ELF-1 (cell line): ENCODE measurements around the gene IL10RA.
"Not testable (repeated sequence)": the region's sequence is repeated elsewhere in the genome, so short reads cannot be mapped to it uniquely, and the experiment has no call there.

Experiments used
- DNase-seq: peaks from one replicate; pipeline ENCODE4 v3.0.0-alpha.2; 2016; ENCODE audit warnings: low read depth, low spot score

Gene IL10RA

DNA sequence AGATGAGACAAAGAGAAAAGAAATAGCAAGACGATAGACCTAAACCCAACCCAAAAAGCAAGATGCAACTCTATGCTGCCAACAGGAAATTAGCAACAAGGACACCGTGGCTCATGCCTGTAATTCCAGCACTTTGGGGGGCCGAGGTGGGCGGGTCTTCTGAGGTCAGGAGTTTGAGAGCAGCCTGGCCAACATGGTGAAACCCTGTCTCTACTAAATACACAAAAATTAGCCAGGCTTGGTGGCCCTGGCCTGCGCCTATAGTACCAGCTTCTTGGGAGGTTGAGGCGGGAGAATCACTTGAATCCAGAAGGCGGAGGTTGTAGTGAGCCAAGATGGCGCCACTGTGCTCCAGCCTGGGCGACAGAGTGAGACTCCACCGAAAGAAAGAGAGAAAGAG, 24.3 kb upstream of the IL10RA start:
- DNase-seq: no peak

GRCh38 chr11:117962826-117963225, 23.4 kb upstream of the IL10RA start:
- no peak for DNase-seq

DNA sequence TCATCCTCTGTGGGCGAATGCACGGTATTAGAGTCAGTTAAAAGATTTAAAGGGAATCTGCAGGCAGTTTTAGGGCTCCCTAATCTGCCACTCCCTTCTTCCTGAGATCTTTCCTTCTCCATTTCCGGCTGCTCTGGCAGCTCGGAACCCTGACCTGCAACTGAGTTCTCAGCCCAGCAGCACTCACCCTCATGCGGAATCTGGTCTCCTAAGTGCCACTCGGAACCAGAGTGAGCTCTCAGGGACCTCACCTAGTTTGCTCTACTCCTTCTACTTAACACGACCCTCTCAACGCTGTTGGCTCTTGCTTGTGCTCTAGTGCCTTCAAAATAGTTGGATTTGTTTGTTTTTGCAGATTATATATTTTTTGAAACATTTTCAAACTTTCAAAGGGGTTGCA, 19.3 kb upstream of the IL10RA start:
- no peak for DNase-seq

DNA sequence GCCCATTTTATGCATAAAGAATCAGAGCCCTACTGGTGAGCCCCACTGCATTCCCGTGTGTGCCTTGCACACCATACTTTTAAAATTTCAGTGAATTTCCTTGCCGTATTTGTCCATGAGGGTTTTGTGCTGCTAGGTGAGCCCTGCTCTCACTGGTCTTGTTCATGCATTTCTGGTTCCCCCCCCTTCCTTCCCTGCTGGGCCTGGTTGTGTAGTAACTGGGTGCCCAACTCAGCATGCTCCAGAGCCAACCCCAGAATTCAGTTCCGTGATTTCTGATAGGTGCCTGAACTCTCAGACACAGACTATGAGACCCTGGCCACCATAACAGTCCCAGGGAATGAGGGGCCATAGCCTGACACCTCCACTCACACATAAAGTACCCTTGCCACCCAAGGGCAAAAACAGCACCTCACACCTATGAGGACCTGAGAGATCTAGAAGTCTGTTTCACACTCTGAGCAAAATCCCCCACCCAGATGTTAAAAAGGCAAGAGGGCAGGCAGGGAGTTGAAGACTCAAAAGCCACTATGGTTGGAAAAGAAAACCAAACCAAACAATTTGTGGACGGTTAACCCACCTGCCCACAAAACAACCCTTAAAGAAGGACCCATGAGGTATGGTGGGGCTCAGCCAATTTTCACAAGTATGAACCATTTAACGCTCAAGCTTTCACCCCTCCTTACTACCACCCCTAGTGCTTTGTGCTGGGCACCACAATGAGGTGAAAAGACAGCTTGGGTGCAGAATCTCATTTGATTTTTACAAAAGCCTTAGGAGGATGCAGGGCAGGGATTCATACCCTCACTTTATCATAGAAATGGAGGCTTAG, 16.8 kb upstream of the IL10RA start:
- no peak for DNase-seq

DNA sequence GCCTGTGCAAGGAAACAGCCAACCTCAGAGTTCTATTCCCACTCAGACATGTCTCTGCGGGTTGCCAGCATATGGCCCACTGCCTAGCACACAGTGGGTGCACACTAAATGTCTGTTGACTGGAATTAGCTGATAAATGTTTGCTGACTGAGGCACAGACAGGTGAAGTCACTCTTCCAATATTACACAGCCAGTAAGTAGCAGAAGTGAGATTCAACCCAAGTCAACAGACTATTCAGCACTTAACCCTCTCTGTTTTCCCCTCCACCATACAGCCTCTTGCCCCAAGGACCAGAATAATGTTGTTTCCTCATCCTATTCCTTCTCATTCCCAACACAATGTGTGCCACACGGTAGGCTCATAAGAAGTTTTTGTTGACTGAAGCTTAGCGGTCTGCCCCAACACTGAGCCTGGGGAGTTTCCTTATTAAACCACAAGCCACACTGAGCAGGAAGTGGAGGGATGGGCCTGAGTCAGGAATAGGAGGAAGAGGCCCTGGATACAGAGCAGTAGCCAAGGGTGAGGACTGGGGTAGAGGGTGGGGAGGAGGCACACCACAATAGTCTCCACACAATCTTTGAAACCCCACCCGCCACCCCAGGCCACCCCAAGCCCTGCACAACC, 15.7 kb upstream of the IL10RA start:
- DNase-seq: no peak

GRCh38 chr11:117972044-117972443, 14.2 kb upstream of the IL10RA start:
- DNase-seq: no peak

DNA sequence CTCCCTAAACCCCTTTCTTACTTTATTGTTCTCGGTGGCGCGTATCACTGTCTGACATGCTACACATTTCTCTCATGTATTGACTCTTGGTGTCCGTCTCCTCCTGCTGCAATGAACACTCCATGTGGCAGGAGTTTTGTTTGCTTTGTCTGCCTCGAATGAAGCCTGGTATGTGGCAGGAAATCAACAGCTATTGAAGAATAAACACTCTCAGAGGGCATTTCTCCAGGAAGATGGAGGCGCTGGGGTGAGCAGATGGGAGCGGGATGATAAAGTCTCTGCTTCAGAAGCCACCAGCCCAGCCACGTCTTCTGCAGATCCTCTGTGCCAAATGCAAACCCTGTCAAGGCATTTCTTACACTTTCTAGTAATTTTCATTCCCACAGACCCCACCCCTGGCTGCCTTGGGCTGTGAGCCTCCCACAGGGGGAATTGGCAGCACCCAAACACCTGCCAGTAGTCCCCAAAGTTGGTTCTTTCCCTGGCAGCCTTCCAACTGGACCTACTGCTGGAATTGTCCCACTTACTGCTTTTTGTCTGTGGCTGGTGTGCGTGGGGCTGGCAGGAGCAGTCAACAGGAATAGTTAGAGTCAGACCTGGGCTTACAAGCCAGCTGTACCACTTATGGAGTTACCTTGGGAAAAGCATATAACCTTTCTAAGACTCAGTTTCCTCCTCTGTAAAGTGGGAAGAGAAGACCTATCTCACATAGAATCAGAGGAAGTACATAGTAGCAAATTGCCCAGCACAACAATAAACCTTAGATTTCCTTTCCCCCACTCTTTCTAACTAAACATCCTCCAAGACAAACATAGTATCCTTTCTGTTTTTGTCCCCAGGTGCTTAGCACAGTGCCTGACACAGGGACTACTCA, 13.3 kb upstream of the IL10RA start:
- no peak for DNase-seq

DNA sequence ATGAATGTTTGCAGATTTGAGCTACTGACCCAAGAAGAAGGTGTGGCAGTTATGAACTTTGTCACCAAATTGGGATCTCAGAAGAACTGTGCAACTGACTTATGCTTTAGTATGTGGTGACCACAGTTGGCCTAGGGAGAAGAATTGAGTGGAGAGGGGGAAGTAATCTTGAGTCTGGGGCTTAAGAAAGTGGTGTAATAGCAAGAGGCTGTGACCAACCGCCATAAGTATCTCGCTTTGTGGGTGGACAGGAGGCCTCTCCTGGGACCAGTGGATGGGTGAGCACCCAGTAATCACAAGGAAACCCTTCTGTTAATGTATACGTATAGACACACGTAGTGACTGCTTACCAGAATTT, 12.7 kb upstream of the IL10RA start:
- DNase-seq: no peak

DNA sequence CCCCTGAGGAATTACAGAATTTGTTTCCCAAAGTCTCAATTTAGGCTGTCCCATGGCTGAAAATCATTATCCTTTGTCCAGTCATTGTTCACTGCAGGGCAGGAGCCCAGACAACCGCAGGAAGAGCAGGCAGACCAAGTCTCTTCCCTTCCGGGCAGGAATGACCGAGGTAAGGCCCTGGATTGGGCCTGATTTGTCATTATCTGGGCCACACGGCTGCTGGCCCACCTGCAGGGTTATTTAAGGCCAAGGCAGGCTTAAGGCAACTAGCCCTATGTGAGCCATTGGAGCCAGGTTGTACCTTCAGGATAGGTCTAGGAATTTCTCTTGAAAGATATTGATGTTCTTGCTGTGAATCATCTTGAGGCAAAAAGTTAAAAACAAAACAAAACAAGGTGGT, 9.7 kb upstream of the IL10RA start:
- DNase-seq: no peak

DNA sequence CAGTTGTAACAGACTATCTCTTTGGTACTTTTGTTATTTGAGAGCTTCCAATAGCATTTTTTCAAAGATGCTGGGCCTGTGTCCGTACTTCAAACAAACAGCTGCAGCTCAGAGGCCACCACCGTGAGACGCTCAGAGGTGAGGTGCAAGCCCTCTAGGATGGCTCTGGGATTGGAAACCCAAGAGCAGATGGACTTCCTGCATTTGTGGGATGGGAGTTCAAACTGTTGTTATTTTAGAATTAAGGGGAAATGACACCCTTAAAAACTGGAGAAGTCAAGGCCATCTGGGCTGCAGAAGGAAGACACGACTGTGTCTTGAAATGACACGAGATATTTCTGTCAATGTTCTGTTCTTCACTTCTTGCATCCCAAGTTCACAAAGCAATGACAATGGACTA, 9.2 kb upstream of the IL10RA start:
- DNase-seq: no peak

DNA sequence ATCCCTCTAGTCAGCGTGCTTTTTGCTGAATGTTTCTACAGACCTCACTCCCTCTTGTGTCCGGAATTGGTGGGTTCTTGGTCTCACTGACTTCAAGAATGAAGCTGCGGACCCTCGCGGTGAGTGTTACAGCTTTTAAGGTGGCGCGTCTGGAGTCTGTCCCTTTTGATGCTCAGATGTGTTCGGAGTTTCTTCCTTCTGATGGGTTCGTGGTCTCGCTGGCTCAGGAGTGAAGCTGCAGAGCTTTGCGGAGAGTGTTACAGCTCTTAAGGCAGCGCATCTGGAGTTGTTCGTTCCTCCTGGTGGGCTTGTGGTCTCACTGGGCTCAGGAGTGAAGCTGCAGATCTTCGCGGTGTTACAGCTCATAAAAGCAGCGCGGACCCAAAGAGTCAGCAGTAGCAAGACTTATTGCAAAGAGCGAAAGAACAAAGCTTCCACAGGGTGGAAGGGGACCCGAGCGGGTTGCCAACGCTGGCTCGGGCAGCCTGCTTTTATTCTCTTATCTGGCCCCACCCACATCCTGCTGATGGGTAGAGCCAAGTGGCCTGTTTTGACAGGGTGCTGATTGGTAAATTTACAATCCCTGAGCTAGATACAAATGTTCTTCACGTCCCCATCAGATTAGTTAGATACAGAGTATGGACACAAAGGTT, 8.5 kb upstream of the IL10RA start:
- DNase-seq: not testable (repeated sequence)

DNA sequence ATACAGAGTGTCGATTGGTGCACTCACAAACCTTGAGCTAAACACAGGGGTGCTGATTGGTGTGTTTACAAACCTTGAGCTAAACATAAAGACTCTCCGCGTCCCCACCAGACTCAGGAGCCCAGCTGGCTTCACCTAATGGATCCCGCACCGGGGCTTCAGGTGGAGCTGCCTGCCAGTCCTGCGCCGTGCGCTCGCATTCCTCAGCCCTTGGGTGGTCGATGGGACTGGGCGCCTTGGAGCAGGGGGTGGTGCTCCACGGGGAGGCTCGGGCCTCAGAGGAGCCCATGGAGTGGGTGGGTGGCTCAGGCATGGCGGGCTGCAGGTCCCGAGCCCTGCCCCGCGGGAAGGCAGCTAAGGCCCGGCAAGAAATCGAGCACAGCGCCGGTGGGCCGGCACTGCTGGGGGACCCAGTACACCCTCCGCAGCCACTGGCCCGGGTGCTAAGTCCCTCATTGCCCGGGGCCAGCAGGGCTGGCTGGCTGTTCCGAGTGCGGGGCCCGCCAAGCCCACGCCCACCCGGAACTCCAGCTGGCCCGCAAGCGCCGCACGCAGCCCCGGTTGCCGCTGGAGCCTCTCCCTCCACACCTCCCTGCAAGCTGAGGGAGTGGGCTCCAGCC, 7.8 kb upstream of the IL10RA start:
- DNase-seq: not testable (repeated sequence)

DNA sequence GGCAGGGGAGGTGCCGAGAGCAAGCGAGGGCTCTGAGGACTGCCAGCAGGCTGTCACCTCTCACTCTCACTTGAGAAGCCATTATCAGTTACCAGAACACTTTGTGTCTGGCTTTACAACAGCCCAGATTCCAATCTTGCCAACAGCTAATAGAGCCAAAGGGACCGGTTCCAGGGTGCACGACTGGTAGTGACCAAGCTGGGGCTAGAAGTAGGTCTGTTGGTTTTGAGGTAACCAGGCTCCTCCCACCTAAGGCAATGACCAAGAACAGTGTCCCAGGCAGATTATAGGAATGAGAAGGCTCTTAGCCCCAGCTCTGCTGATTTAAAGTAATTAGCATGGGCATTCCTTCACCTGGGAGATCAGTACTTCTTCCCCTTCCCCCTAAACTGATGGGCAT, 7.2 kb upstream of the IL10RA start:
- no peak for DNase-seq

GRCh38 chr11:117979481-117980211, 6.5 kb upstream of the IL10RA start:
- DNase-seq: no peak

- no peak for DNase-seq
Observed at GRCh38 chr11:117980280-117980679, 5.9 kb upstream of the IL10RA start.

- DNase-seq: no peak
Observed at GRCh38 chr11:117980720-117981119, 5.5 kb upstream of the IL10RA start.

DNA sequence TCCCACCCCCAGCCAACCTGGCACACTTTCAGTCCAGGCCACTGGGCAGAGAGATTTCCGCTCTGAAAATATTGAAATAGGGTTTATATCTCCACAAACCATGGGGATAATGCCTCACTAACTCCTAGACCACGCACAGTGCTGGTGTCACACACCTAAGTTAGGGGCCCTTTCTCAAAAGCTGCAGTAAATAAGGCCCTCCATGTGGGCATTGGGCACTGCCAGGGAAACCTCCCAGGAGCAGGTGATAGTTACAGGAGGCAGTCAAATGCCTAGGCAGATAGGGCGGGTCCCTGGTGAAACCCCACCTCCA, 3.1 kb upstream of the IL10RA start:
- DNase-seq: no peak

DNA sequence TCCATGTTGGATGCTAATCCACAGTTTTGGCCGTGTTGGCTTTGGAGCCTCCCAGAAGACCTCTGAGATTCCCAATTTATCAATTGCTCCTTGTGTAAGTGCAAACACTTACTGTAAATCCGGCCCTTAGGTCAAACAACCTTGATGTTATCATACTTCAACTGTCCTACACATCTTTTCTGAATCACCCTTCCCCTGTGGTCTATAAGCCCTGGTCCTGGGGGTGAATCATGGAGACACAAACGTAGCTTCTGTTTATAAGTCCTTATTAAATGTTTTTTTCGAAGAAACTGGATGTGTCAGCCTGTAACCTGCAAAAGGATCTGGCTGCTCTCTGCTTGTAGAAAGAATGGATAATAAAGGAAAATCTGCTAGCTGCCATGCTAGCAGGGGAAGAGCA, 1.7 kb upstream of the IL10RA start:
- DNase-seq: no peak

- no peak for DNase-seq
Observed at GRCh38 chr11:117986981-117987574, 884 bp downstream of the IL10RA start.

GRCh38 chr11:117989351-117990102, 3.3 kb downstream of the IL10RA start:
- DNase-seq: no peak
